Left lung (tissue), 10 donors: ENCODE data around the gene FAM171A1. TPM values are rescaled to one million over a fixed set of nuclear protein-coding genes. Genes with fewer than 3 reads are reported as not detected.
"Not testable (repeated sequence)": the region's sequence is repeated elsewhere in the genome, so short reads cannot be mapped to it uniquely, and the experiment has no call there.

Experiments
- ATAC-seq: fragments of 200-7000 bp; cut with Tn5 transposase; one replicate; pipeline ENCODE4 v1.9.1; 2020; ENCODE audit warnings: moderate library complexity
- DNase-seq, 4 donors: peaks; one replicate each; pipeline ENCODE4 v3.0.0-alpha.2; 2013 to 2020
- H3K27ac ChIP-seq, 2 donors: fragments of 200-600 bp; sonication (generic) in 1 of 2; one replicate each; pipeline versions ENCODE4 v1.5.0 to v1.8.0; 2020 to 2021
- H3K27me3 ChIP-seq, 2 donors: fragments of 200-600 bp; sonication (generic) in 1 of 2; one replicate each; pipeline versions ENCODE4 v1.5.0 to v1.8.0; 2020 to 2021
- H3K36me3 ChIP-seq, 2 donors: fragments of 200-600 bp; sonication (generic) in 1 of 2; one replicate each; pipeline versions ENCODE4 v1.5.0 to v1.8.0; 2020 to 2021
- H3K4me1 ChIP-seq, 2 donors: fragments of 200-600 bp; one replicate each; pipeline ENCODE4 v1.8.0; 2021
- H3K4me3 ChIP-seq, 2 donors: fragments of 200-600 bp; sonication (generic) in 1 of 2; one replicate each; pipeline versions ENCODE4 v1.5.0 to v1.8.0; 2020 to 2021; ENCODE audit warnings: mild to moderate bottlenecking in 1 of 2
- H3K9me3 ChIP-seq, 2 donors: fragments of 200-600 bp; sonication (generic) in 1 of 2; one replicate each; pipeline versions ENCODE4 v1.5.0 to v1.8.0; 2020 to 2021
- intact Hi-C, 2 donors: fragments of 100-400 bp; cut with DNase I; formaldehyde crosslinking; loops; one replicate each; pipeline versions ENCODE4 v1.11.2 to v1.14.2; 2022
- polyA plus RNA-seq, 6 donors: library from polyadenylated mRNA; unstranded; fragments of 120-200 nt; gene quantifications; one replicate each; pipeline ENCODE4 v1.2.1, GENCODE V29; 2013; ENCODE audit not compliant: insufficient read length in 6 of 6
- total RNA-seq, 2 donors: library from RNA; stranded (reverse); fragmentation: NEBNext Ultra II Directional; extraction: Animal tissue kit (Norgen Biotek cat#: 25700); gene quantifications; one replicate each; pipeline ENCODE4 v1.2.1, GENCODE V29; 2021
- TF ChIP-seq, protein P1 (sequence below), 2 donors: fragments of 200-600 bp; sonication (generic) in 1 of 2; IDR thresholded peaks; one replicate each; pipeline versions ENCODE4 v1.5.0 to v1.8.0; 2021; ENCODE audit warnings: antibody characterized with exemption in 2 of 2
- donor health status: DM: no; HTN: yes; CAD: no.
- donor health status: DM: no; HTN: no; CAD: no.

FAM171A1 gene
- total and polyA plus RNA-seq, 8 donors: 13.2 to 77.7 (median 65.1) TPM

DNA sequence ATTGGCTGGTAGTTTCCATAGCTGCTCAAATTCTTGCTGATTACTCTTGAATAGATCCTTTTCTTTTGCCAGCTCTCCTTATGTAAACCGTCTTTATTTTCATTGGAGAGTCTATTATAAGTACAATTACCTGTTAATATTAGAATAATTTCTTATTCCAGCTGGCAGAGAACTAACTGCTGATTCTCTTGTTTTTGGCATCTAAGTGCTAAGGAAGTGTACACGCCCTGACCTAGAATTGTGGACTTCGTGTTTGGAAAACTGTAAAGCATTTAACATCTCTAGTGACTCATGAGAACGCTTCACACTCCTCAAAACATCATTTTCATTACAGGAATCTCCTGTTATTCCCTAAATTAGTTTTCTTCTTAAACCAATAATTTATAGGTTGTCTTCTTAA, 39.9 kb upstream of the FAM171A1 start:
- intact Hi-C loops: no loop called here
- TF ChIP-seq, protein P1, sequence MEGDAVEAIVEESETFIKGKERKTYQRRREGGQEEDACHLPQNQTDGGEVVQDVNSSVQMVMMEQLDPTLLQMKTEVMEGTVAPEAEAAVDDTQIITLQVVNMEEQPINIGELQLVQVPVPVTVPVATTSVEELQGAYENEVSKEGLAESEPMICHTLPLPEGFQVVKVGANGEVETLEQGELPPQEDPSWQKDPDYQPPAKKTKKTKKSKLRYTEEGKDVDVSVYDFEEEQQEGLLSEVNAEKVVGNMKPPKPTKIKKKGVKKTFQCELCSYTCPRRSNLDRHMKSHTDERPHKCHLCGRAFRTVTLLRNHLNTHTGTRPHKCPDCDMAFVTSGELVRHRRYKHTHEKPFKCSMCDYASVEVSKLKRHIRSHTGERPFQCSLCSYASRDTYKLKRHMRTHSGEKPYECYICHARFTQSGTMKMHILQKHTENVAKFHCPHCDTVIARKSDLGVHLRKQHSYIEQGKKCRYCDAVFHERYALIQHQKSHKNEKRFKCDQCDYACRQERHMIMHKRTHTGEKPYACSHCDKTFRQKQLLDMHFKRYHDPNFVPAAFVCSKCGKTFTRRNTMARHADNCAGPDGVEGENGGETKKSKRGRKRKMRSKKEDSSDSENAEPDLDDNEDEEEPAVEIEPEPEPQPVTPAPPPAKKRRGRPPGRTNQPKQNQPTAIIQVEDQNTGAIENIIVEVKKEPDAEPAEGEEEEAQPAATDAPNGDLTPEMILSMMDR (IDR thresholded peaks at IDR 0.05): no peak
- ATAC-seq: no peak
- no peaks in the 10 kb centered on the region for H3K4me1 ChIP-seq
- no peaks in the 10 kb centered on the region for H3K27me3 ChIP-seq
- no peak overlapping the region for H3K27ac ChIP-seq
- no peak for DNase-seq
- H3K9me3 ChIP-seq: peaks cover 0 to 4% of the 10 kb centered on the region in 2 donors
- H3K4me3 ChIP-seq: no peak overlapping the region
- H3K36me3 ChIP-seq: no peaks in the 10 kb centered on the region

DNA sequence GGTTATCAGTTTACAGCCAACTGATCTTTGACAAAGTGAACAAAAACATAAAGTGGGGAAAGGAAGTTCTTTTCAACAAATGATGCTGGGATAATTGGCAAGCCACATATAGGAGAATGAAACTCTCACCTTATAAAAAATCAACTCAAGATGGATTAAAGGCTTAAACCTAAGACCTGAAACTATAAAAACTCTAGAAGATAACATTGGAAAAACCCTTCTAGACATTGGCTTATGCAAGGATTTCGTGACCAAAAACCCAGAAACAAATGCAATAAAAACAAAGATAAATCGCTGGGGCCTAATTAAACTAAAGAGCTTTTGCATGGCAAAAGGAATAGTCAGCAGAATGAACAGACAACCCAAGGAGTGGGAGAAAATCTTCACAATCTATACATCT, 38.3 kb upstream of the FAM171A1 start:
- intact Hi-C loops, ATAC-seq, H3K9me3 ChIP-seq, H3K27me3 ChIP-seq, H3K4me1 ChIP-seq, H3K4me3 ChIP-seq, DNase-seq, H3K27ac ChIP-seq, H3K36me3 ChIP-seq: not testable (repeated sequence)

DNA sequence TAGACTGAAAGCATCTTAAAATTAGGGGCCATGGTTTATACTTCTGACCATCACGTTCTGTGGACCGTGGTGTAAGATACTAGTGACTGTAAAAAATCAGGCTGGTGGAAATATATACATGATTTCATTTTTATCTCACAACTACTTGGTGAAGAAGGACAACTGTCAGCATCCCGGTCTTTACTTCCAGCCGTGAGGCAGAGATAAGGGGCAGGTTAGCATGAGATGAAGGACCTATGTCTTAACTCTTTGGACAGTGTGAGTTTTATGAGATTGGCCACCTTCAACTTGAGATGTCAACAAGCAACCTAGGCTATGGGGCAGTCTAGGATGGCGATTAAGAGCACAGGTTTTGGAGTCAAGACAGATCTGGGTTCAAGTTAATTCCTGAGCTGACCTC, 37.5 kb upstream of the FAM171A1 start:
- TF ChIP-seq, protein P1 (IDR thresholded peaks at IDR 0.05): no peak
- peaks cover 0 to 4% of the 10 kb centered on the region in 2 donors for H3K9me3 ChIP-seq
- no peaks in the 10 kb centered on the region for H3K36me3 ChIP-seq
- H3K27ac ChIP-seq: no peak overlapping the region
- ATAC-seq: no peak
- DNase-seq: no peak
- H3K27me3 ChIP-seq: no peaks in the 10 kb centered on the region
- no peak overlapping the region for H3K4me3 ChIP-seq
- intact Hi-C loops: no loop called here
- no peaks in the 10 kb centered on the region for H3K4me1 ChIP-seq

DNA sequence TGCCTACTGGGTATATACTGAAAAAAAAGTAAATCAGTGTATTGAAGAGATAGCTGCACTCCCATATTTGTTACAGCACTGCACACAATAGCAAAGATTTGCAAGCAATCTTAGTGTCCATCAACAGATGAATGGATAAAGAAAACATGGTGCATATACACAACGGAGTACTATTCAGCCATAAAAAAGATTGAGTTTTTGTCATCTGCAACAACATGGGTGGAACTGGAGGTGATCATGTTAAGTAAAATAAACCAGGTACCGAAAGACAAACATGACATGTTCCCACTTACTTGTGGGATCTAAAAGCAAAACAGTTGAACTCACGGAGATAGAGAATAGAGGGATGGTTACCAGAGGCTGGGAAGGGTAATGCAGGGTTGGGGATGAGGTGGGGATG, 34.2 kb upstream of the FAM171A1 start:
- intact Hi-C loops: no loop called here
- peaks cover 0 to 7% of the 10 kb centered on the region in 2 donors for H3K9me3 ChIP-seq
- TF ChIP-seq, protein P1 (IDR thresholded peaks at IDR 0.05): no peak
- no peak overlapping the region for H3K4me3 ChIP-seq
- no peaks in the 10 kb centered on the region for H3K27me3 ChIP-seq
- no peaks in the 10 kb centered on the region for H3K36me3 ChIP-seq
- no peak for ATAC-seq
- no peak overlapping the region for H3K27ac ChIP-seq
- DNase-seq: no peak
- no peaks in the 10 kb centered on the region for H3K4me1 ChIP-seq

DNA sequence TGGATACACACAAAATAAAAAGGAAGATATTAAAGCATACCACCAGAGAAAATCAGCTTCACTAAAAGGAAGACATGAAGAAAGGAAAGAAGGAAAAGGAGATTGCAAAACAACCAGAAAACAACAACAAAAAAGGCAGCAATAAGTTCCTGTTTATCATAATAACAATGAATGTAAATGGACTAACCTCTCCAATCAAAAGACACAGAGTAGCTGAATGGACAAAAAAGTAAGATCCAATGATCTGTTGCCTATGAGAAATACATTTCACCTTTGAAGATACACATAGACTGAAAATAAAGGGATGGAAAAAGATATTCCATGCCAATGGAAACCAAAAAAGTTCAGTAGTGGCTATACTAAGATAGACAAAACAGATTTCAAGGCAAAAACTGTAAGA, 30.3 kb upstream of the FAM171A1 start:
- ATAC-seq (no peak), DNase-seq (no peak)
- Histone ChIP-seq H3K4me3 (no peak overlapping the region), H3K27ac (no peak overlapping the region), H3K27me3 (no peaks in the 10 kb centered on the region), H3K4me1 (no peaks in the 10 kb centered on the region), H3K9me3 (peaks cover 0 to 7% of the 10 kb centered on the region in 2 donors), H3K36me3 (no peaks in the 10 kb centered on the region)
- intact Hi-C loops: no loop called here
- TF ChIP-seq, protein P1 (IDR thresholded peaks at IDR 0.05): no peak

DNA sequence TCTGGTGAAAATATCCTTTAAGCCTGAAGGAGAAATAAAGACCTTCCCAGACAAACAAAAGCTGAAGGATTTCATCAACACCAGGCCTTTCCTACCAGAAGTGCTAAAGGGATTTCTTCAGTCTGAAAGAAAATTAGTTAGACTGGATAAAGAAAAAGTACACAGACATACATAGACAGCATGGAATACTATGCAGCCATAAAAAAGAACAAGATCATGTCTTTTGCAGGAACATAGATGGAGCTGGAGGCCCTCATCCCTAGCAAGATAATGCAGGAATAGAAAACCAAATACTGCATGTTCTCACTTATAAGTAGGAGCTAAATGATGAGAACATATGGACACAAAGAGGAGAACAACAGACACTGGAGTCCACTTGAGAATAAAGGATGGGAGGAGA, 29.4 kb upstream of the FAM171A1 start:
- ATAC-seq, DNase-seq, intact Hi-C loops, H3K27ac ChIP-seq, H3K9me3 ChIP-seq, H3K4me1 ChIP-seq, H3K4me3 ChIP-seq, H3K36me3 ChIP-seq, H3K27me3 ChIP-seq: not testable (repeated sequence)
